Measurements from ENCODE around the gene PLXNA4.

DNA sequence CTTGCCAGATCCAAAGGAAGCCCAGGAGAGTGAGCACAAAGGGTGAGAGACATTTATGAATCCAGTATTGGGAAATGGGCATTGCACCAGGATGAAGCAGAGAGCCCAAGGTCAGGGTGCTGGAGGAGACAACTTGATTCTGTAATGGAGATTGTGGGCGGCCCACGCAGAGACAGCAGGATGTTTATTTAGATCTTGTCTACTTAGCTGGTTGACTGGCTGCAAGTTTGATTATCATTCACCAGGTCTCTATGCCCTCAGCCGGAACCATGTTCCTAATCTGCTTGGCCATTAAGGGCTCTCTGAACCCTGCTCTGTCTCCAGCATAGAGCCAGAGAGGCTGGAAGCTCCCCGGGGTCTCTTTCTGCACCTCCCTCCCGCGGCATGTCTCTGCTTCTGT lies 188.7 kb downstream of the PLXNA4 start:
- TF ChIP-seq POLR2A (IDR thresholded peaks at IDR 0.05) = no peak
- TF ChIP-seq, protein P1, sequence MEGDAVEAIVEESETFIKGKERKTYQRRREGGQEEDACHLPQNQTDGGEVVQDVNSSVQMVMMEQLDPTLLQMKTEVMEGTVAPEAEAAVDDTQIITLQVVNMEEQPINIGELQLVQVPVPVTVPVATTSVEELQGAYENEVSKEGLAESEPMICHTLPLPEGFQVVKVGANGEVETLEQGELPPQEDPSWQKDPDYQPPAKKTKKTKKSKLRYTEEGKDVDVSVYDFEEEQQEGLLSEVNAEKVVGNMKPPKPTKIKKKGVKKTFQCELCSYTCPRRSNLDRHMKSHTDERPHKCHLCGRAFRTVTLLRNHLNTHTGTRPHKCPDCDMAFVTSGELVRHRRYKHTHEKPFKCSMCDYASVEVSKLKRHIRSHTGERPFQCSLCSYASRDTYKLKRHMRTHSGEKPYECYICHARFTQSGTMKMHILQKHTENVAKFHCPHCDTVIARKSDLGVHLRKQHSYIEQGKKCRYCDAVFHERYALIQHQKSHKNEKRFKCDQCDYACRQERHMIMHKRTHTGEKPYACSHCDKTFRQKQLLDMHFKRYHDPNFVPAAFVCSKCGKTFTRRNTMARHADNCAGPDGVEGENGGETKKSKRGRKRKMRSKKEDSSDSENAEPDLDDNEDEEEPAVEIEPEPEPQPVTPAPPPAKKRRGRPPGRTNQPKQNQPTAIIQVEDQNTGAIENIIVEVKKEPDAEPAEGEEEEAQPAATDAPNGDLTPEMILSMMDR (IDR thresholded peaks at IDR 0.05) = no peak
